Ramos (cell line): Measurements from ENCODE around the gene RHOT2.

Source experiments
- in situ Hi-C: fragments of 300-500 bp; cut with MboI; formaldehyde crosslinking; loops from one replicate; pipeline ENCODE4 v1.14.3; 2022; ENCODE audit warnings: low sequenced_read_pairs; ENCODE audit not compliant: unreplicated experiment

The RHOT2 gene

GRCh38 chr16:693364-693763, 25.4 kb downstream of the RHOT2 start:
- in situ Hi-C loops, result no loop called here

- in situ Hi-C loops, result no loop called here
Observed at GRCh38 chr16:693766-694165, 25.8 kb downstream of the RHOT2 start.

- in situ Hi-C loops, result no loop called here
Observed at GRCh38 chr16:694187-694862, 26.4 kb downstream of the RHOT2 start.

GRCh38 chr16:694863-695354, 27.0 kb downstream of the RHOT2 start:
- in situ Hi-C loops, result no loop called here

- in situ Hi-C loops, result no loop called here
Observed at GRCh38 chr16:695355-696089, 27.6 kb downstream of the RHOT2 start.

- in situ Hi-C loops, result no loop called here
Observed at GRCh38 chr16:698911-699671, 31.2 kb downstream of the RHOT2 start.

GRCh38 chr16:700684-701584, 33.0 kb downstream of the RHOT2 start:
- in situ Hi-C loops, result loop anchor here (25.0 kb wide), 1 partner anchor 361 kb away; the partner anchor contains the start of gene SSTR5

GRCh38 chr16:702341-702740, 34.4 kb downstream of the RHOT2 start:
- in situ Hi-C loops, result loop anchor here (25.0 kb wide), 1 partner anchor 360 kb away; the partner anchor contains the start of gene SSTR5

- in situ Hi-C loops, result loop anchor here (25.0 kb wide), 1 partner anchor 359 kb away; the partner anchor contains the start of gene SSTR5
Observed at GRCh38 chr16:703406-703805, 35.5 kb downstream of the RHOT2 start.

- in situ Hi-C loops, result loop anchor here (25.0 kb wide), 1 partner anchor 358 kb away; the partner anchor contains the start of gene SSTR5
Observed at GRCh38 chr16:704047-704446, 36.1 kb downstream of the RHOT2 start.

- in situ Hi-C loops, result loop anchor here (25.0 kb wide), 1 partner anchor 358 kb away; the partner anchor contains the start of gene SSTR5
Observed at GRCh38 chr16:704552-705380, 36.8 kb downstream of the RHOT2 start.

- in situ Hi-C loops, result loop anchor here (25.0 kb wide), 1 partner anchor 357 kb away; the partner anchor contains the start of gene SSTR5
Observed at GRCh38 chr16:705431-706188, 37.7 kb downstream of the RHOT2 start, which contains the start of gene FBXL16. FBXL16 (minus strand) TSS chr16:705801; CDS start chr16:697405, 8,396 bp downstream.

GRCh38 chr16:706189-707061, 38.5 kb downstream of the RHOT2 start:
- in situ Hi-C loops, result loop anchor here (25.0 kb wide), 1 partner anchor 356 kb away; the partner anchor contains the start of gene SSTR5

GRCh38 chr16:707062-707538, 39.2 kb downstream of the RHOT2 start:
- in situ Hi-C loops, result loop anchor here (25.0 kb wide), 1 partner anchor 355 kb away; the partner anchor contains the start of gene SSTR5

GRCh38 chr16:708019-708418, 40.1 kb downstream of the RHOT2 start:
- in situ Hi-C loops, result loop anchor here (25.0 kb wide), 1 partner anchor 354 kb away; the partner anchor contains the start of gene SSTR5

- in situ Hi-C loops, result loop anchor here (25.0 kb wide), 1 partner anchor 353 kb away; the partner anchor contains the start of gene SSTR5
Observed at GRCh38 chr16:708959-709358, 41.0 kb downstream of the RHOT2 start.
